B cell (primary cell): Measurements from ENCODE around the gene TTC39B. TPM values are rescaled to one million over a fixed set of nuclear protein-coding genes. Genes with fewer than 3 reads are reported as not detected.

Experiments
- ATAC-seq: fragments of 200-7000 bp; cut with Tn5 transposase; one replicate; pipeline ENCODE4 v1.10.0; 2021; ENCODE audit warnings: low read depth, mild to moderate bottlenecking, moderate number of reproducible peaks, moderate library complexity
- CTCF ChIA-PET: fragments of 350-600 bp; sonication (Branson Sonifier 250); formaldehyde crosslinking; loops from one replicate; lab custom pipeline; 2021; ENCODE audit warnings: antibody characterized with exemption, inconsistent platforms; lab: Charles Lee
- POLR2A ChIA-PET: fragments of 350-600 bp; sonication (Branson Sonifier 250); formaldehyde crosslinking; loops from one replicate; lab custom pipeline; 2021; ENCODE audit warnings: antibody characterized with exemption; lab: Charles Lee
- DNase-seq: peaks from one replicate; pipeline ENCODE4 v3.0.0; 2013
- H2AFZ ChIP-seq: 2 replicates; pipeline ENCODE4 v1.6.1; 2012; ENCODE audit warnings: mild to moderate bottlenecking, low read depth, low read length; ENCODE audit not compliant: insufficient read depth, poor library complexity, severe bottlenecking
- H3K27ac ChIP-seq, 2 donors: 1 replicate in 1 of 2; 2 replicates in 1 of 2; pipeline ENCODE4 v1.5.1; 2012 to 2013; ENCODE audit warnings: low read length in 2 of 2, mild to moderate bottlenecking in 2 of 2, moderate library complexity in 1 of 2
- H3K27me3 ChIP-seq, 4 experiments: fragments of 200-600 bp in 1 of 4; sonication (generic) in 1 of 4; replicated peaks in 1 of 4; 1 replicate in 2 of 4; 2 replicates in 2 of 4; pipeline versions ENCODE4 v1.6.1 to v1.7.0; 2013 to 2016; ENCODE audit warnings: low read length in 3 of 4, mild to moderate bottlenecking in 2 of 4, mixed read lengths in 1 of 4, moderate library complexity in 1 of 4; ENCODE audit not compliant: insufficient read depth in 4 of 4, control insufficient read depth in 3 of 4; ENCODE audit errors: control extremely low read depth in 1 of 4
- H3K36me3 ChIP-seq, 2 experiments: replicated peaks in 1 of 2; 1 replicate in 1 of 2; 2 replicates in 1 of 2; pipeline versions ENCODE4 v1.6.1 to v1.7.1; 2013; ENCODE audit warnings: low read length in 1 of 2; ENCODE audit not compliant: insufficient read depth in 2 of 2, control insufficient read depth in 1 of 2; ENCODE audit errors: control extremely low read depth in 1 of 2, extremely low read depth in 1 of 2
- H3K4me1 ChIP-seq, 2 donors: fragments of 200-600 bp in 1 of 2; sonication (generic) in 1 of 2; 1 replicate in 1 of 2; 2 replicates in 1 of 2; pipeline versions ENCODE4 v1.5.1 to v1.6.1; 2013 to 2017; ENCODE audit warnings: low read length in 2 of 2; ENCODE audit not compliant: control insufficient read depth in 2 of 2, insufficient read depth in 2 of 2
- H3K4me2 ChIP-seq: replicated peaks from 2 replicates; pipeline ENCODE3; 2012; ENCODE audit warnings: mild to moderate bottlenecking, low read depth, low read length; ENCODE audit not compliant: poor library complexity, severe bottlenecking
- H3K4me3 ChIP-seq, 5 experiments: fragments of 200-600 bp in 1 of 5; sonication (generic) in 1 of 5; 1 replicate in 3 of 5; 2 replicates in 2 of 5; pipeline versions ENCODE4 v1.5.1 to v1.7.0; 2011 to 2016; ENCODE audit warnings: low read length in 4 of 5, mild to moderate bottlenecking in 4 of 5, low read depth in 2 of 5, control low read depth in 1 of 5, moderate library complexity in 1 of 5; ENCODE audit not compliant: insufficient read depth in 1 of 5; ENCODE audit errors: control extremely low read depth in 1 of 5, extremely low read depth in 1 of 5
- H3K79me2 ChIP-seq: fragments of 200-600 bp; sonication (generic); one replicate; pipeline ENCODE4 v1.6.0; 2016; ENCODE audit warnings: low read length; ENCODE audit not compliant: control insufficient read depth, insufficient read depth
- H3K9ac ChIP-seq: fragments of 200-600 bp; sonication (generic); 2 replicates; pipeline ENCODE4 v1.6.1; 2017; ENCODE audit warnings: mild to moderate bottlenecking, low read length, moderate library complexity
- H3K9me3 ChIP-seq, 3 donors: one replicate each; pipeline versions ENCODE4 v1.6.1 to v1.7.1; 2013; ENCODE audit warnings: low read length in 2 of 3; ENCODE audit not compliant: control insufficient read depth in 2 of 3, insufficient read depth in 1 of 3; ENCODE audit errors: control extremely low read depth in 1 of 3
- H4K20me1 ChIP-seq: 2 replicates; pipeline ENCODE4 v1.6.0; 2012; ENCODE audit warnings: mild to moderate bottlenecking, low read length; ENCODE audit not compliant: insufficient read depth, control insufficient read depth, poor library complexity, severe bottlenecking
- H3K27ac Mint-ChIP-seq: one replicate; pipeline ENCODE4 v1.8.0; 2021; ENCODE audit warnings: mixed read lengths
- H3K27me3 Mint-ChIP-seq: one replicate; pipeline ENCODE4 v1.8.0; 2021; ENCODE audit warnings: mixed read lengths
- H3K4me1 Mint-ChIP-seq: one replicate; pipeline ENCODE4 v1.8.0; 2021; ENCODE audit warnings: mixed read lengths
- H3K4me3 Mint-ChIP-seq: one replicate; pipeline ENCODE4 v1.8.0; 2021; ENCODE audit warnings: mixed read lengths
- H3K9me3 Mint-ChIP-seq: one replicate; pipeline ENCODE4 v1.8.0; 2022; ENCODE audit warnings: mixed read lengths; ENCODE audit not compliant: insufficient read depth
- CTCF ChIP-seq: fragments of 200-600 bp; IDR thresholded peaks from one replicate; pipeline ENCODE4 v1.8.0; 2022; ENCODE audit warnings: antibody characterized with exemption, mild to moderate bottlenecking
- EZH2 ChIP-seq: IDR thresholded peaks from 2 replicates; pipeline ENCODE4 v1.6.1; 2012; ENCODE audit warnings: borderline replicate concordance, low read depth, mild to moderate bottlenecking, moderate library complexity, low read length; ENCODE audit not compliant: insufficient read depth, poor library complexity, severe bottlenecking
- WGBS: methylation state at CpG from one replicate; pipeline ENCODE4 v1.1.5; 2013; ENCODE audit warnings: missing lambda C conversion rate; ENCODE audit not compliant: insufficient coverage; 5-methylcytosine and 5-hydroxymethylcytosine counted together
- intact Hi-C: fragments of 100-400 bp; cut with micrococcal nuclease; formaldehyde crosslinking; loops from one replicate; pipeline ENCODE4 v1.10.0; 2022
- polyA plus RNA-seq: library from polyadenylated mRNA; depleted of rRNA; stranded (reverse); fragments of >200 nt; gene quantifications from 2 replicates; pipeline ENCODE4 v1.2.3, GENCODE V29; 2012
- total RNA-seq, 2 donors: library from RNA; stranded (reverse); fragments of 120-200 nt in 1 of 2; gene quantifications; 1 replicate in 1 of 2; 2 replicates in 1 of 2; pipeline versions ENCODE4 v1.2.3 to v1.2.4, GENCODE V29; 2013 to 2022

The TTC39B gene
- total and polyA plus RNA-seq, 2 donors (not counting 1 experiment from before 2014, with no cell fraction given), result 2.0 to 3.6 TPM

- intact Hi-C loops, result no loop called here
- no peak overlapping the region for H2AFZ ChIP-seq
- H3K27ac ChIP-seq, result no peak overlapping the region
- H3K27me3 ChIP-seq, result no peaks in the 10 kb centered on the region
- no peak overlapping the region for H3K9ac ChIP-seq
- Mint-ChIP-seq H3K27me3 (no peaks in the 10 kb centered on the region), H3K4me1 (no peaks in the 10 kb centered on the region), H3K9me3 (no peaks in the 10 kb centered on the region), H3K27ac (no peak overlapping the region), H3K4me3 (no peak overlapping the region)
- WGBS, result 100% methylated on average over 1 of the region's 3 CpGs
- no peaks in the 10 kb centered on the region for H3K9me3 ChIP-seq
- H3K4me3 ChIP-seq, result no peak overlapping the region
- no peak overlapping the region for H3K4me2 ChIP-seq
- TF ChIP-seq CTCF (no peak), EZH2 (no peak)
- H3K4me1 ChIP-seq, result no peaks in the 10 kb centered on the region
- DNase-seq (no peak), ATAC-seq (no peak)
- H4K20me1 ChIP-seq, result no peaks in the 10 kb centered on the region
- ChIA-PET POLR2A (no interaction called here), CTCF (no interaction called here)
- no peaks in the 10 kb centered on the region for H3K79me2 ChIP-seq
- H3K36me3 ChIP-seq, result peaks cover 0 to 12% of the 10 kb centered on the region in 2 experiments
Observed at GRCh38 chr9:15200111-15200510, 106.9 kb downstream of the TTC39B start.

- H3K4me3 Mint-ChIP-seq, result no peak overlapping the region
- no peaks in the 10 kb centered on the region for H3K9me3 ChIP-seq
- CTCF ChIA-PET, result no interaction called here
- no peak overlapping the region for H3K4me3 ChIP-seq
- H3K9ac ChIP-seq, result no peak overlapping the region
- H2AFZ ChIP-seq, result no peak overlapping the region
- H3K36me3 ChIP-seq, result peaks cover 0 to 6% of the 10 kb centered on the region in 2 experiments
- H3K4me1 Mint-ChIP-seq, result no peaks in the 10 kb centered on the region
- no peaks in the 10 kb centered on the region for H3K79me2 ChIP-seq
- ATAC-seq, result no peak
- H3K27ac Mint-ChIP-seq, result no peak overlapping the region
- no peaks in the 10 kb centered on the region for H3K4me1 ChIP-seq
- no peaks in the 10 kb centered on the region for H3K9me3 Mint-ChIP-seq
- no peak for DNase-seq
- 100% methylated on average over 5 of the region's 5 CpGs for WGBS
- no peaks in the 10 kb centered on the region for H4K20me1 ChIP-seq
- H3K27ac ChIP-seq, result no peak overlapping the region
- H3K4me2 ChIP-seq, result no peak overlapping the region
- H3K27me3 ChIP-seq, result no peaks in the 10 kb centered on the region
- intact Hi-C loops, result no loop called here
- no peak for TF ChIP-seq EZH2
- no peak for TF ChIP-seq CTCF
- H3K27me3 Mint-ChIP-seq, result no peaks in the 10 kb centered on the region
- POLR2A ChIA-PET, result no interaction called here
Observed at GRCh38 chr9:15192856-15193255, 114.2 kb downstream of the TTC39B start.
